Measurements from ENCODE around the gene ASB1.
"Not testable (repeated sequence)": the region's sequence is repeated elsewhere in the genome, so short reads cannot be mapped to it uniquely, and the experiment has no call there.

Gene ASB1

GRCh38 chr2:238403632-238404405, 22.9 kb upstream of the ASB1 start:
- DNase-seq (ENCODE audit: low read depth in 2 of 2, low spot score in 1 of 2), result no peak

GRCh38 chr2:238404406-238405216, 22.1 kb upstream of the ASB1 start:
- DNase-seq (ENCODE audit: low read depth in 2 of 2, low spot score in 1 of 2), result no peak

GRCh38 chr2:238405217-238405555, 21.5 kb upstream of the ASB1 start:
- DNase-seq (ENCODE audit: low read depth in 2 of 2, low spot score in 1 of 2), result not testable (repeated sequence)

DNA sequence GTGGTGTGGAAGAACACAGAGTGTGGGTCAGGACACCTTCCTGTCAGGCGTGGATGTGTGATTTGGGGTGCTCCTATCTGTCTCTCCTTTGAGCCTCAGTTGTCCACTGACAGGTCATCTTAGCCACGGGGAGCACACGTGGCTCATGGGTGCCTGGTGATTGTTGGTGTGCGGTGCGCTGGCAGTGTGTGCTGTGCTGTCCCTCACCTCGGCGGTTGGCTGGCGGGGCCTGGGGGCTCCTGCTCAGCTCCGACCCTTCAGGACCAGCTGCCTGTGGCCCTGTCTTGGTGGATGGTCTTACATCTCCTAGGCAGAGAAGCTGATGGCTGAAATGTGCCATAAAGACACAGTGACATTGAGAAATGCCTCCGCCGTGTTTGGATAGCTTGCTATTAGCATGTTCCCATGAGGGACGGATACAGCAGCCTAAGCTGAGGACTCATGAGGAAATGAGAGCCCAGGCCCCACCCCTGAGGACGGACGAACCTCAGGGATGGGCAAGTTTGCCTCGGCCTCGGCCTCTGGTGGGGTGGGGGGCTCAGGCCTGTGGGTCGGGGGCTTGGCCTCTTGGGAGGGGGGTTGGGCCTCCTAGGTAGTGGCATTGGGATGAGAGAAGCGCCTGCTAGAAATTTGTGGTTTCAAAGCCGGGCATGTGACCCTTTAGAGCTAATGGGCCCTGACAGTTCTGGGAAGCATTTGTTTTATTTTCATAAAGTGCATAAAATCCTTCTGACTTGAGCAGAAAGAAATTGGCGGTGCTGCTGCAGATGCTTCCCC, 20.3 kb upstream of the ASB1 start:
- DNase-seq (ENCODE audit: low read depth in 2 of 2, low spot score in 1 of 2), result no peak

DNA sequence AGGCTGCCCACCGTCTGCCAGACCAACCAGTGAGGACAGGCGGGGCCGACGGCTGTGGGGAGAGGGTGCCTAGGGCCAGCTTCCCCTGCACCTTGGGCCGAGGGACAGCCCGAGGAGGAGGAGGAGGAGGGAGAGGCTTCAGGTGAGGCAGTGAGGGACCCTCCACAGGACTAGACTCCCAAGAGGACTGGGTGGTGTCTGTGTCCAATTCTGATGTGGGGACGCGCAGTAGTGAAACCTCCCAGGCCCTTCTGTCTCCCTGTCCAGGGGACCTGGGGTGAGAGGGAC, 19.8 kb upstream of the ASB1 start:
- DNase-seq (ENCODE audit: low read depth in 2 of 2, low spot score in 1 of 2), result no peak

- no peak for DNase-seq (ENCODE audit: low read depth in 2 of 2, low spot score in 1 of 2)
Observed at GRCh38 chr2:238407566-238407965, 19.2 kb upstream of the ASB1 start.

DNA sequence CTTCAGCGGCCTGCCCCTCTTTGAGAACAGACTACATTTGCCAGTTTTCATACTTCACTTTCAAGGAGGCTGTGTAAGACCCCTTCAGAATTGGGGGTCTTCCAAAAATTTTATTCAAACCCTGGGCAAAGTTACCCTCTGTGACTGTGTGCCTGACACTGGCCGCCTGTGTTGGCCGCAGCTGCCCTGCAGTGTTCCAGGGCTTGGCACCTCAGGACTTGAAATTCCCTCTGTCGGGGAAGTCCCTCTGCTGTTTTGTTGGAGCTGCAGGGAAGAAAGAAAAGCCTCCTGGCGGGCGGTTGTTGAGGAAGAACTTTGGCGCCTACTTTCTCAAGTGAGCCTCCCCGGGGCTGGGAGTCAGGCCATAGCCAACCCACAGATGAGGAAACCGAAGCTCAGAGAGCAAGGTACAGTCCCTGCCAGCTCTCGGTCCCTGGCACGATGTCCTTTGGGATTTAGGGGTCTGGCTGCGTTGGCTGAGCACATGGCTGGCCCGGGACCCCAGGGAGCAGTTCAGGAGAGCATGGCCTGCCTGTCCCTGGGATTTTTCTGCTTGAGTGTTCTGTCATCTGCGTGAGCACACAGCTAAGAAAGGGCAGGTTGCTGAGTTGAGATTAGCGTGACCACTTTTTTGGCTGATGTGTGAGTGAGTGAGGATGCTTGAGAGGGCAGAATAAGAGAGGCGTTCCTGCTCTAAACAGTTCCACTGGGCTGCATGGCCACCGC, 17.9 kb upstream of the ASB1 start:
- DNase-seq (ENCODE audit: low read depth in 2 of 2, low spot score in 1 of 2), result no peak

DNA sequence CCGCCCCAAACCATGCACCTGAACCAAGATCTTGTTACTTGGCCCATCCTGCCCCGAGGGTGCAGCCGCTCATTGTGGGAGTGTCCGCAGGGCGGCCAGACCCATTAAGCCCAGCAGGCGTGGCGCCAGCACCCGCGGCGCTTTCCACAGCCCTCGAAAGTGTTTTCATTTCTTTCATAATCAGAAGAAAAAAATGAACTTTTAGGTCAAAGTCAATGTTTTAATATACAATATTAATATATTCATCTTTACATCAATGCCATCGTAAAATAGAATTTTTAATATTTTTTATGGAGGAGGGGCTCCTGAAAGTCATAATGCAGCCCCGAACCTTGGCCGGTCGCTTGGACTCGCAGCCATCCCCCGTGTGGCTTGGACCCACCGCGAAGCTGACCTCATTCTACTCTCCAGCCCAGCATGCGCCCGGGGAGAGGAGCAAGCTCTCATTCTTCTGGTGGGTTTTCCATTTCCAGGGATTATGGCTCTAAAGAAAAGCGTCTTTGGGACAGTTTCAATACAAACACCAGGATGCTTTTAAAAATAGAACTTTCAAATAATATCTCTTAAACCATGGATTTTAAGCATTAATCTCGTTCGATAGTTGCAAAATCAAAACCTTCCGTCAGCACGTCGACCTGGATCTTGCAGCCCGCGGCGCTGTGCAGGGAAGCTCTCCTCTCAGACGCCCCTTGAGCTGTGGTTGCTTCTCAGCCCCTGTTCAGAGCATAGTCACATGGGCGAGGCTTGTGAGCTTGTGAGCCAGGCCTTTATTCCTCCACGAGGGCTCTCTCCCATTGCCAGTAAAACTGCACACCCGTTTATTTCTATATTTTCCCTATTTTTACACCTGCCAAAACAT, 17.2 kb upstream of the ASB1 start:
- no peak for DNase-seq (ENCODE audit: low read depth in 2 of 2, low spot score in 1 of 2)

- DNase-seq (ENCODE audit: low read depth in 2 of 2, low spot score in 1 of 2), result no peak
Observed at GRCh38 chr2:238412067-238412767, 14.5 kb upstream of the ASB1 start.

DNA sequence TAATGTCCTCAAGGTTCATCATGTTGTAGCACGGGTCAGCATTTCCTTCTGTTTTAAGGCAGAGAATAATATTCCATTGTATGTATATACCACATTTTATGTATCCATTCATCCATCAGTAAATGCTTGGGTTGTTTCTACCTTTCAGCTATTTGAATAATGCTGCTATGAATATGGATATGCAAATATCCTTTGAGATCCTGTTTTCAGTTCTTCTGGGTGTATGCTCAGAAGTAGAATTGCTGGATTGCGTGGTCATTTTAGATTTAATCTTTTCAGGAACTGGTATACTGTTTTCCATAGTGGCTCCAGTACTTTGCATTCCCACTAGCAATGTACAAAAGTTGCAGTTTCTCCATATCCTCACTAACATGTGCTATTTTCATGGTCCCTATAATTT, 13.4 kb upstream of the ASB1 start:
- no peak for DNase-seq (ENCODE audit: low read depth in 2 of 2, low spot score in 1 of 2)

GRCh38 chr2:238415036-238415764, 11.5 kb upstream of the ASB1 start:
- no peak for DNase-seq (ENCODE audit: low read depth in 2 of 2, low spot score in 1 of 2)

DNA sequence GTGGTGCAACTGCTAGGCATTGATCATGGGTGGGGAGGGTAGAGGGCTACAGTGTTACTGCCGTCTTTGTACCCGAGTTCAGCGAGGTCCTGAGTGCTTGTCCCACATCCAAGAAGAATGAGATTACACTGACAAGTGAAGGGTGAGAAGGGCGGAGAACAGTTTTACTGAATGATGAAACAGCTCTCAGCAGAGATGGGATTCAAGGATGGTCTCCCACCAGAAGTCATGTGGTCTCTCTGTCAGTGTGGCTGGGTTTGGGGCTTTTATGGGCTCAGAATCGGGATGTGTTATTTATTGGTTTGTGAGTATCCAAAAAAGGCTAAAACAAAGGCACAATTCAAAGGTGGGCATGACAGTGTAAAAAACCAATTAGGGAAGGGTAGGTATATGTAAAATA, 10.8 kb upstream of the ASB1 start:
- no peak for DNase-seq (ENCODE audit: low read depth in 2 of 2, low spot score in 1 of 2)

- no peak for DNase-seq (ENCODE audit: low read depth in 2 of 2, low spot score in 1 of 2)
Observed at GRCh38 chr2:238418196-238418998, 8.3 kb upstream of the ASB1 start.

DNA sequence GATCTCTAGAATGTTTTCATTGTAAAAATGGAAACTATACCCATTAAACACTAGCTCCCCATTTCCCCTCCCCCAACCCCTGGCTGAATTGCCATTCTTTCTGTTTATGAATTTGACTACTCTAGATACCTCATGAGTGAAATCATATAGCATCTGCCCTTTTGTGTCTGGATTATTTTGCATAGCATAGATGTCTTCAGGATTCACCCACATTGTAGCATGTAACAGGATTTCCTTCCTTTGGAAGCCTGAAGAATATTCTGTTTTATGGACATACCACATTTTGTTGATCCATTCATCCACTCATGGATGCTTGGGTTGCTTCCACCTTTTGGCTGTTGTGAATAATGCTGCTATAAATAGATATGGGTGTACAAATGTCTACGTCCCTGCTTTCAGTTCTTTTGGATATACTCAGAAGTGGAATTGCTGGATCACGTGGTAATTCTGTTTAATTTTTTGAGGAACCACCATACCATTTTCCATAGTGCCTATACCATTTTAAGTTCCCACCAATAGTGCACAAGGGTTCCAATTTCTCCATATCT, 7.7 kb upstream of the ASB1 start:
- no peak for DNase-seq (ENCODE audit: low read depth in 2 of 2, low spot score in 1 of 2)

DNA sequence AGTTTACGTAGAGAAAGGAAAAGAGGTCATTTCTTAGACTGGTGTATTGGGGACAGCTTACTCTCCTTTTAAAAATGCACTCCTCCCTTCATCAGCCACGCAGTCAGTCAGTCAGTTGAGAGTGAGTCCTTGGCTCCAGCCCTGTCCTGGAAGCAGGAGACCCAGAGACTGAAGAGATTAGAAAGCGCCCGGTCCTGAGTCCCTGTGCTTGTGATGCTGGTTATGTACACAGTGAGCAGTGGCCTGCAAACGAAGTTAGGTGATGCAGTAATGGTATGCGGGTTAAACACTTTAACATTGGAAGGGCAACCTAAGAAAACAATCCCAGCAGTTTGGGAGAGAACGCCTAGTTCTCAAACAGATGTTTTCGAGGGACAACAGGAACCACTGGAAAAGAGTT, 6.3 kb upstream of the ASB1 start:
- DNase-seq (ENCODE audit: low read depth in 2 of 2, low spot score in 1 of 2), result no peak

- no peak for DNase-seq (ENCODE audit: low read depth in 2 of 2, low spot score in 1 of 2)
Observed at GRCh38 chr2:238420878-238421694, 5.6 kb upstream of the ASB1 start.

DNA sequence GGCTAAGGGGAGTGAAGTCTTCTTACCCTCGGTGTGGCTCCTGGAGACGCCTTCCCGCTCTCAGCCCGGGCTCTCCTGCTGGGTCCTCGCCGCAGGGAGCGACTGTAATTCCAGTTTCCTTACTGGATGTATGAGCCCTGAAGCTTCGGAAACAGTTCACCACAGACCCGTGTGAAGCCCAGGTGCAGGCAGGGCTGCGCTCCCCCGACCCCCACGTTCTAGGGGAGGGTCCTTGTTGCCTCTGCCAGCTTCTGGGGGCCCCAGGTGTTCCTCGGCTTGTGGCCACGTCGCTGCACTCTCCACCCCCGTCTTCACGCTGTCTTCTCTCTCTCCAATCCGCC, 5.1 kb upstream of the ASB1 start:
- DNase-seq (ENCODE audit: low read depth in 2 of 2, low spot score in 1 of 2), result no peak
